ENCODE data around the gene MAGI3.

MAGI3 gene

DNA sequence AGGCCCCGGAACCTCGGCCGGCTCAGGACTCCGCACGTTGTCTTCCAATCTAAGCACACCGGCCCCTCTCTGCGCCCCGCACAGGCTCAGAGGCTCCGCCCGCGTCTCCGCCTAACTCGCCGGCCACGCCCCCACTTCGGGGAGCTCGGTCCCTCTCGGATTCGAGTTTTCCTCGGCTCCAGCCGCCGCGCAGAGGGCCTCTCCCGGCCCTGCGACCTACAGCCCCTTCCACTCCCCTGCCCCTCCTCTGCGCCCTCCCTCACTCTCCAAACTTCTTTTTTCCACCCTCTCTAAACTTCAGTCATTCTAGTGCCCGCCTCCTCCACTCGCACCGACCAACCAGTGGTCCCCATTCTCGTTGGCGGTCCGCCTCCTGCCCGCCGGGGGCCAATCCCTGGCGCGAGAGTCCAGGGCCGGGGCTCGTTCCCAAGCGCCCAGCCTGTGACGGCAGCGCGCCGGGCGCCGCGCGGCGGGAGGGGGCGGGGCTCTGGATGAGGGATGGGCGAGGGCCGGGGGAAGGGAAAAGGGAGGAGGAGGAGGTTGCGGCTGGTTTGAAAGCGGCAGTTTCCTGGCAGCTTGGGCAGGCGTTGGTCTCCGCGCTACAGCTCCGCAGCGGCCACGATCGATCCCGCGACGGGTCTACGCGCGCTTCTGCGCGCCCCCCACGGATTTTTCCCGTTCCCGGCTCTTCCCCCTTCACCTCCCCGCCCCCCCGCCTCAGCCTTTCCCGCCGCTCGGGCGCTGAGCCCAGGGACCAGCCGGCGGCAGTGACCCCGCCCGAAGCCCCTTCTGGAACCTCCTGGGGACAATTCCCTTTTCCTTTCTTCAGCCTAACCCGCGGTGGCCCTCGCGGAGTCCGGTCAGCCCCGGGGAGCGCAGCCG, at the start of gene MAGI3:
MAGI3 (plus strand) TSS at position 563 of the 882 bp plus-strand sequence. CDS start 519 bp downstream, outside the sequence.
- Histone ChIP-seq H2AFZ (ENCODE audit: low read length) (peak within 1 kb of the TSS; percentile 78), H3K9me3 (ENCODE audit: low read length) (no peaks in the 10 kb centered on the region), H4K20me1 (ENCODE audit: insufficient read depth, low read length) (no peaks in the 10 kb centered on the region), H3K27me3 (ENCODE audit: insufficient read depth, low read length) (peaks cover 5% of the 10 kb centered on the region; the same call in 1 of the 2 replicates), H3K4me1 (ENCODE audit: insufficient read depth, low read length, severe bottlenecking) (peaks cover 11% of the 10 kb centered on the region), H3K27ac (ENCODE audit: low read depth, low read length, poor library complexity, severe bottlenecking) (no peak within 1 kb of the TSS), H3K4me2 (ENCODE audit: low read length) (peak within 1 kb of the TSS; percentile 92), H3K9me2 (ENCODE audit: low read depth, low read length) (no peaks in the 10 kb centered on the region), H3K4me3 (ENCODE audit: low read depth, low read length, poor library complexity, severe bottlenecking) (peak within 1 kb of the TSS; percentile 93), H3K36me3 (ENCODE audit: insufficient read depth, low read length) (no peaks in the 10 kb centered on the region), H3K9ac (ENCODE audit: low read length) (peak within 1 kb of the TSS; percentile 73), H3K79me2 (ENCODE audit: insufficient read depth, low read length) (no peaks in the 10 kb centered on the region), H3F3A (ENCODE audit: insufficient read depth, low read length) (no peaks in the 10 kb centered on the region)
- TF ChIP-seq EZH2 (IDR thresholded peaks at IDR 0.05; ENCODE audit: borderline replicate concordance, low read length), result no peak
- TF ChIP-seq, protein P1, sequence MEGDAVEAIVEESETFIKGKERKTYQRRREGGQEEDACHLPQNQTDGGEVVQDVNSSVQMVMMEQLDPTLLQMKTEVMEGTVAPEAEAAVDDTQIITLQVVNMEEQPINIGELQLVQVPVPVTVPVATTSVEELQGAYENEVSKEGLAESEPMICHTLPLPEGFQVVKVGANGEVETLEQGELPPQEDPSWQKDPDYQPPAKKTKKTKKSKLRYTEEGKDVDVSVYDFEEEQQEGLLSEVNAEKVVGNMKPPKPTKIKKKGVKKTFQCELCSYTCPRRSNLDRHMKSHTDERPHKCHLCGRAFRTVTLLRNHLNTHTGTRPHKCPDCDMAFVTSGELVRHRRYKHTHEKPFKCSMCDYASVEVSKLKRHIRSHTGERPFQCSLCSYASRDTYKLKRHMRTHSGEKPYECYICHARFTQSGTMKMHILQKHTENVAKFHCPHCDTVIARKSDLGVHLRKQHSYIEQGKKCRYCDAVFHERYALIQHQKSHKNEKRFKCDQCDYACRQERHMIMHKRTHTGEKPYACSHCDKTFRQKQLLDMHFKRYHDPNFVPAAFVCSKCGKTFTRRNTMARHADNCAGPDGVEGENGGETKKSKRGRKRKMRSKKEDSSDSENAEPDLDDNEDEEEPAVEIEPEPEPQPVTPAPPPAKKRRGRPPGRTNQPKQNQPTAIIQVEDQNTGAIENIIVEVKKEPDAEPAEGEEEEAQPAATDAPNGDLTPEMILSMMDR (IDR thresholded peaks at IDR 0.05; ENCODE audit: low read length), result no peak

DNA sequence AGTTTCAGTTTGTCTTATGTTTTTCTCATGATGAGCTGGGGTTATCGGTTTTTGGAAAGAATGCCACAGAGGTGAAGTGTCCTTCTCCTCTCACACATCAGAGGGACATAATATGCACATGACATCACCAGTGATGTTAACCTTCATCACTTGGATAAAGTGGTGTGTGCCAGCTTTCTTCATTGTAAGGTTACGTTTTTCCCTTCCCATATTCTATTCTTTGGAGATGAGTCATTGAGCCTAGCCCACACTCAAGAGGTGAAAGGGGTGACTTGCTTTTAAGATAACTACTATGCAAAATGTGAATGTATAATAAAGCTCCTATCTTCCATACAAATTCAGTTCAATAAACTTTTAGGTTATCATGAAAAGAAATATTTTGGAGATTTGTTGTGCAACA, 36.7 kb upstream of the MAGI3 start:
- Histone ChIP-seq H3K36me3 (ENCODE audit: insufficient read depth, low read length) (no peaks in the 10 kb centered on the region), H3K9me3 (ENCODE audit: low read length) (no peaks in the 10 kb centered on the region), H2AFZ (ENCODE audit: low read length) (no peak overlapping the region), H3K4me2 (ENCODE audit: low read length) (no peak overlapping the region), H3K27me3 (ENCODE audit: insufficient read depth, low read length) (no peaks in the 10 kb centered on the region), H3K9ac (ENCODE audit: low read length) (no peak overlapping the region), H3K9me2 (ENCODE audit: low read depth, low read length) (no peaks in the 10 kb centered on the region), H3K4me3 (ENCODE audit: low read depth, low read length, poor library complexity, severe bottlenecking) (no peak overlapping the region), H4K20me1 (ENCODE audit: insufficient read depth, low read length) (no peaks in the 10 kb centered on the region), H3K79me2 (ENCODE audit: insufficient read depth, low read length) (no peaks in the 10 kb centered on the region), H3K4me1 (ENCODE audit: insufficient read depth, low read length, severe bottlenecking) (no peaks in the 10 kb centered on the region), H3K27ac (ENCODE audit: low read depth, low read length, poor library complexity, severe bottlenecking) (no peak overlapping the region), H3F3A (ENCODE audit: insufficient read depth, low read length) (no peaks in the 10 kb centered on the region)
- no peak for TF ChIP-seq EZH2 (IDR thresholded peaks at IDR 0.05; ENCODE audit: borderline replicate concordance, low read length)
- TF ChIP-seq, protein P1 (IDR thresholded peaks at IDR 0.05; ENCODE audit: low read length), result no peak

DNA sequence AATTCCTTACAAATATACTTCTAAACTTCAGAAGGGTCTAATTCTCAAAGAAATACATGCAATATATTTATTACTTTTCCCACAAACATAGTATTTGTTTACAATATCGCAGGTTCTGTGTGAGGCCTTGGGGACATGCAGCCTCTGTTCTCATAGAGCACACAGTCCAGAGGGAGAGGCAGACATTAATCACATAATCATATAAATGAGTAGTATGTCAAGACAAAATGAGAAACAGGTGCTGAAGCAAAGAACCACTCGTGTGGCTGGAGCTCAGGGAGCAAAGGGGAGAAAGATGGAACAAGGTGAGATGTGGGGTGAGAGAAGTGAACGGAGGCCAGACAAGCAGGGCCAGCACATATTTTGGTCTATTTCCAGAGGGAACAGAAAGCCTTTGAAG, 26.4 kb upstream of the MAGI3 start:
- Histone ChIP-seq H3K9me3 (ENCODE audit: low read length) (no peaks in the 10 kb centered on the region), H3K79me2 (ENCODE audit: insufficient read depth, low read length) (no peaks in the 10 kb centered on the region), H2AFZ (ENCODE audit: low read length) (no peak overlapping the region), H3K36me3 (ENCODE audit: insufficient read depth, low read length) (no peaks in the 10 kb centered on the region), H3K27me3 (ENCODE audit: insufficient read depth, low read length) (no peaks in the 10 kb centered on the region), H3K9me2 (ENCODE audit: low read depth, low read length) (no peaks in the 10 kb centered on the region), H4K20me1 (ENCODE audit: insufficient read depth, low read length) (no peaks in the 10 kb centered on the region), H3F3A (ENCODE audit: insufficient read depth, low read length) (no peaks in the 10 kb centered on the region), H3K4me3 (ENCODE audit: low read depth, low read length, poor library complexity, severe bottlenecking) (no peak overlapping the region), H3K27ac (ENCODE audit: low read depth, low read length, poor library complexity, severe bottlenecking) (no peak overlapping the region), H3K4me1 (ENCODE audit: insufficient read depth, low read length, severe bottlenecking) (no peaks in the 10 kb centered on the region), H3K9ac (ENCODE audit: low read length) (no peak overlapping the region), H3K4me2 (ENCODE audit: low read length) (no peak overlapping the region)
- TF ChIP-seq, protein P1 (IDR thresholded peaks at IDR 0.05; ENCODE audit: low read length), result no peak
- no peak for TF ChIP-seq EZH2 (IDR thresholded peaks at IDR 0.05; ENCODE audit: borderline replicate concordance, low read length)

Measured in OCI-LY1 (cell line).